CD14-positive monocyte (primary cell): ENCODE measurements around the gene PWWP2B. TPM values are rescaled to one million over a fixed set of nuclear protein-coding genes. Genes with fewer than 3 reads are reported as not detected.

Source experiments
- DNase-seq, 3 donors: peaks; one replicate each; pipeline ENCODE4 v3.0.0-alpha.2; 2011 to 2022
- H2AFZ ChIP-seq: 2 replicates; pipeline ENCODE4 v1.6.0; 2012; ENCODE audit warnings: mild to moderate bottlenecking, low read depth, low read length, inconsistent platforms; ENCODE audit not compliant: insufficient read depth, poor library complexity, severe bottlenecking
- H3K27ac ChIP-seq, 2 donors: 1 replicate in 1 of 2; 2 replicates in 1 of 2; pipeline ENCODE4 v1.5.1; 2012 to 2013; ENCODE audit warnings: low read length in 2 of 2, control low read depth in 1 of 2, inconsistent platforms in 1 of 2, low read depth in 1 of 2, mild to moderate bottlenecking in 1 of 2
- H3K27me3 ChIP-seq, 2 donors: one replicate each; pipeline versions ENCODE4 v1.6.0 to v1.6.1; 2011 to 2013; ENCODE audit warnings: low read length in 2 of 2; ENCODE audit not compliant: control insufficient read depth in 2 of 2, insufficient read depth in 2 of 2
- H3K36me3 ChIP-seq, 2 donors: replicated peaks in 1 of 2; 1 replicate in 1 of 2; 2 replicates in 1 of 2; pipeline versions ENCODE4 v1.5.1 to v1.6.1; 2012 to 2013; ENCODE audit warnings: low read length in 2 of 2, control low read depth in 1 of 2, inconsistent platforms in 1 of 2, mild to moderate bottlenecking in 1 of 2; ENCODE audit not compliant: insufficient read depth in 2 of 2, control insufficient read depth in 1 of 2
- H3K4me1 ChIP-seq, 2 donors: 1 replicate in 1 of 2; 2 replicates in 1 of 2; pipeline versions ENCODE4 v1.5.1 to v1.6.1; 2012 to 2013; ENCODE audit warnings: low read length in 2 of 2, control low read depth in 1 of 2, inconsistent platforms in 1 of 2, mild to moderate bottlenecking in 1 of 2, moderate library complexity in 1 of 2; ENCODE audit not compliant: insufficient read depth in 2 of 2, control insufficient read depth in 1 of 2
- H3K4me2 ChIP-seq: replicated peaks from 2 replicates; pipeline ENCODE3; 2012; ENCODE audit warnings: low read length, moderate library complexity, mild to moderate bottlenecking; ENCODE audit not compliant: poor library complexity, severe bottlenecking; ENCODE audit errors: extremely low read depth
- H3K4me3 ChIP-seq, 3 experiments: fragments of 200-600 bp in 1 of 3; sonication (generic) in 1 of 3; replicated peaks in 1 of 3; 1 replicate in 2 of 3; 2 replicates in 1 of 3; pipeline ENCODE4 v1.5.1; 2011 to 2013; ENCODE audit warnings: low read length in 3 of 3, mild to moderate bottlenecking in 3 of 3, control low read depth in 2 of 3, low read depth in 2 of 3, inconsistent platforms in 1 of 3, moderate library complexity in 1 of 3
- H3K79me2 ChIP-seq: 2 replicates; pipeline ENCODE4 v1.6.0; 2012; ENCODE audit warnings: mild to moderate bottlenecking, control low read depth, inconsistent platforms, low read length, moderate library complexity; ENCODE audit not compliant: insufficient read depth
- H3K9ac ChIP-seq: 2 replicates; pipeline ENCODE4 v1.6.0; 2017; ENCODE audit warnings: low read length, mild to moderate bottlenecking; ENCODE audit not compliant: insufficient read depth, poor library complexity, severe bottlenecking
- H3K9me3 ChIP-seq, 2 donors: replicated peaks in 1 of 2; 1 replicate in 1 of 2; 2 replicates in 1 of 2; pipeline versions ENCODE4 v1.5.1 to v1.6.1; 2012 to 2013; ENCODE audit warnings: low read length in 2 of 2, control low read depth in 1 of 2; ENCODE audit not compliant: control insufficient read depth in 1 of 2, insufficient read depth in 1 of 2
- H4K20me1 ChIP-seq: 2 replicates; pipeline ENCODE4 v1.6.0; 2012; ENCODE audit warnings: mild to moderate bottlenecking, low read length, control low read depth, moderate library complexity; ENCODE audit not compliant: insufficient read depth
- H3K27ac Mint-ChIP-seq, 7 donors: one replicate each; pipeline ENCODE4 v1.8.0; 2020; ENCODE audit warnings: mild to moderate bottlenecking in 7 of 7, mixed read lengths in 7 of 7, moderate library complexity in 6 of 7, inconsistent platforms in 2 of 7
- H3K27me3 Mint-ChIP-seq, 3 donors: one replicate each; pipeline ENCODE4 v1.8.0; 2021 to 2022; ENCODE audit warnings: low read depth in 3 of 3, mild to moderate bottlenecking in 3 of 3, mixed read lengths in 3 of 3, moderate library complexity in 3 of 3, inconsistent platforms in 1 of 3
- H3K36me3 Mint-ChIP-seq, 2 donors: one replicate each; pipeline ENCODE4 v1.8.0; 2020; ENCODE audit warnings: mixed read lengths in 2 of 2, inconsistent platforms in 1 of 2, mild to moderate bottlenecking in 1 of 2
- H3K4me1 Mint-ChIP-seq: one replicate; pipeline ENCODE4 v1.8.0; 2020; ENCODE audit warnings: mild to moderate bottlenecking, mixed read lengths
- H3K4me3 Mint-ChIP-seq, 2 donors: one replicate each; pipeline ENCODE4 v1.8.0; 2020; ENCODE audit warnings: mild to moderate bottlenecking in 2 of 2, mixed read lengths in 2 of 2, moderate library complexity in 1 of 2
- H3K9me3 Mint-ChIP-seq, 7 donors: one replicate each; pipeline ENCODE4 v1.8.0; 2020 to 2022; ENCODE audit warnings: mixed read lengths in 7 of 7, mild to moderate bottlenecking in 6 of 7, moderate library complexity in 6 of 7, inconsistent platforms in 2 of 7
- WGBS: methylation state at CpG from one replicate; pipeline ENCODE4 v1.1.5; 2013; ENCODE audit warnings: missing lambda C conversion rate; ENCODE audit not compliant: insufficient coverage; 5-methylcytosine and 5-hydroxymethylcytosine counted together
- intact Hi-C, 2 donors: fragments of 100-400 bp; cut with micrococcal nuclease; formaldehyde crosslinking; loops; one replicate each; pipeline versions ENCODE4 v1.15.0 to v1.15.1; 2023
- polyA plus RNA-seq, 3 donors: library from polyadenylated mRNA; depleted of rRNA in 1 of 3; unstranded in 2 of 3; stranded (reverse) in 1 of 3; fragments of 300-500 nt in 2 of 3; fragments of >200 nt in 1 of 3; fragmentation: Illumina TruSeq in 2 of 3; gene quantifications; 1 replicate in 2 of 3; 2 replicates in 1 of 3; pipeline ENCODE4 v1.2.3, GENCODE V29; 2012 to 2021
- TF ChIP-seq, protein P1 (sequence below): fragments of 200-600 bp; IDR thresholded peaks from one replicate; pipeline ENCODE4 v1.8.0; 2022; ENCODE audit warnings: antibody characterized with exemption, mild to moderate bottlenecking

PWWP2B gene
- polyA plus RNA-seq, 3 donors = 2.4 to 6.9 (median 2.7) TPM

DNA sequence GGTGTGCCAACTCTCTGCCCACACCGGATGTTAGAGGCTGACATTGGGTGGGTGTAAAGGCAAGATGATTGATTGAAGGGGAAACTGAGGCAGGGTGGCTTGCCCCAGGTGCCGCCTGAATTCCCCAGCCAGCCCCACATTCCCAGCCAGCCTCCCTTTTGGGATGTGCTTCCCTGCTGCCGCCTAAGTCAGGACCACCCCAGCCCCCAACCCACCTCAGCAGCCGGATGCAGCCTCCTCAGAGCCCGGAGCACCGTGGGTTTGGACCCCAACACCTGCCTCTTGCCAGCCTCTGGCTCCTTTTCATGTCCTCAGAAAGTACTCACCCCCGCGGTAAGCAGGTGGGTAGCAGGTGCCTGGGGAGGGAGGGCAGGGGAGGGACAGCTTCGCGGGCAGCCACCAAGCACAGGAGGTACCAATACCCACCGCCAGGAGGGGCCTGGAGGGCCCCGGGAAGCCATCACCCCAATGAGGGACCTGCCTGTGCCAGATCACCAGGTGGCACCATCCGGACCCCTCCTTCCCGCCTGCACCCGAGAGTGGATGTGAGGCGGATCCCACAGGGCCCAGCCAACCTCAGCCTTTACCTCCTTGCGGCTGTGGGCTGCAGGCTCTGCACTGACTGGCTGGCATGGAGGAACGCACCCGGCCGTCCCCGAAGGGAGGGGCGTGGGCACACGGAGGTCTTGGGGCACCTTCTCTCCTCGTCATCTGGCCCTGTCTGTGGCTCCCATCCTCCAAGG, 60.5 kb downstream of the PWWP2B start:
- no peak for DNase-seq
- Mint-ChIP-seq H3K4me3 (no peak overlapping the region), H3K27me3 (peaks cover 5 to 15% (median 8%) of the 10 kb centered on the region in 3 donors), H3K4me1 (peaks cover 12% of the 10 kb centered on the region), H3K9me3 (no peaks in the 10 kb centered on the region), H3K36me3 (no peaks in the 10 kb centered on the region), H3K27ac (no peak overlapping the region)
- 82% methylated on average over 16 of the region's 24 CpGs for WGBS
- no peaks in the 10 kb centered on the region for H3K36me3 ChIP-seq
- no peak overlapping the region for H3K9ac ChIP-seq
- H4K20me1 ChIP-seq = no peaks in the 10 kb centered on the region
- TF ChIP-seq, protein P1, sequence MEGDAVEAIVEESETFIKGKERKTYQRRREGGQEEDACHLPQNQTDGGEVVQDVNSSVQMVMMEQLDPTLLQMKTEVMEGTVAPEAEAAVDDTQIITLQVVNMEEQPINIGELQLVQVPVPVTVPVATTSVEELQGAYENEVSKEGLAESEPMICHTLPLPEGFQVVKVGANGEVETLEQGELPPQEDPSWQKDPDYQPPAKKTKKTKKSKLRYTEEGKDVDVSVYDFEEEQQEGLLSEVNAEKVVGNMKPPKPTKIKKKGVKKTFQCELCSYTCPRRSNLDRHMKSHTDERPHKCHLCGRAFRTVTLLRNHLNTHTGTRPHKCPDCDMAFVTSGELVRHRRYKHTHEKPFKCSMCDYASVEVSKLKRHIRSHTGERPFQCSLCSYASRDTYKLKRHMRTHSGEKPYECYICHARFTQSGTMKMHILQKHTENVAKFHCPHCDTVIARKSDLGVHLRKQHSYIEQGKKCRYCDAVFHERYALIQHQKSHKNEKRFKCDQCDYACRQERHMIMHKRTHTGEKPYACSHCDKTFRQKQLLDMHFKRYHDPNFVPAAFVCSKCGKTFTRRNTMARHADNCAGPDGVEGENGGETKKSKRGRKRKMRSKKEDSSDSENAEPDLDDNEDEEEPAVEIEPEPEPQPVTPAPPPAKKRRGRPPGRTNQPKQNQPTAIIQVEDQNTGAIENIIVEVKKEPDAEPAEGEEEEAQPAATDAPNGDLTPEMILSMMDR = no peak
- H3K4me2 ChIP-seq = no peak overlapping the region
- no peak overlapping the region for H2AFZ ChIP-seq
- peaks cover 0 to 2% of the 10 kb centered on the region in 2 donors for H3K27me3 ChIP-seq
- H3K9me3 ChIP-seq = no peaks in the 10 kb centered on the region
- no peak overlapping the region for H3K27ac ChIP-seq
- intact Hi-C loops = loop anchor here (1.0 to 5.0 kb wide), 2 partner anchors 125 to 181 kb away; no protein-coding TSS in a partner anchor
- H3K4me1 ChIP-seq = peaks cover 10 to 20% of the 10 kb centered on the region in 2 donors
- no peak overlapping the region for H3K4me3 ChIP-seq
- no peaks in the 10 kb centered on the region for H3K79me2 ChIP-seq

DNA sequence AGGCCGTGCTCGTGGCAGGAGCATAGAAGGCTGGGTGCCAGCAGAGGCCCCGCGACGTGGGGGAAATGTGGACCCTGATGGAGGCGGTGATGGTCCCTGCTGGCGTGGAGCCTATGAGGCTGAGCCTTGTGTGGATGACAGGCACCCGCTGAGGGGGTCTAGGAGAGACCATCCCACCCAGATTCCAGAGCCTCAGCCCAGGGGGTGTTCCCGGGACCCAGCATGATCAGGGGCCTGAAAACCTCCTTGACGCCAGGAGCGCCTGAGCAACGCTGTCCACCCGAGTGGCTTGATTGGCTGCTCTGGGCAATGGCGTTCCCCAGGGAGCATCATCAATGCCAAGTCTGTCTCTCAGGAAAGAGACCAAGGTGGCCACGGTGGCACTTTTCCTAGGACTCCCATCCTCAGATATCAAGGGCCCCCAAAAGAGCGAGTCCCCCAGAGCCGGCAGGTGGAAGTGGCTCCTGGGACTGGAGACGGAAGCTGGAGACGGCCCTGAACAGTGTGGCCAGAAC, 61.1 kb downstream of the PWWP2B start:
- no peaks in the 10 kb centered on the region for H3K9me3 ChIP-seq
- no peaks in the 10 kb centered on the region for H3K36me3 ChIP-seq
- Mint-ChIP-seq H3K27ac (no peak overlapping the region), H3K4me1 (peaks cover 6% of the 10 kb centered on the region), H3K4me3 (no peak overlapping the region), H3K36me3 (no peaks in the 10 kb centered on the region), H3K27me3 (peaks cover 5 to 15% (median 8%) of the 10 kb centered on the region in 3 donors), H3K9me3 (no peaks in the 10 kb centered on the region)
- H3K4me3 ChIP-seq = no peak overlapping the region
- no peaks in the 10 kb centered on the region for H4K20me1 ChIP-seq
- H3K79me2 ChIP-seq = no peaks in the 10 kb centered on the region
- no peak overlapping the region for H2AFZ ChIP-seq
- no peak overlapping the region for H3K27ac ChIP-seq
- peaks cover 5 to 14% of the 10 kb centered on the region in 2 donors for H3K4me1 ChIP-seq
- intact Hi-C loops = loop anchor here (1.0 to 5.0 kb wide), 2 partner anchors 124 to 180 kb away; no protein-coding TSS in a partner anchor
- peaks cover 0 to 2% of the 10 kb centered on the region in 2 donors for H3K27me3 ChIP-seq
- no peak overlapping the region for H3K9ac ChIP-seq
- TF ChIP-seq, protein P1 = no peak
- no peak for DNase-seq
- no peak overlapping the region for H3K4me2 ChIP-seq
- WGBS = 68% methylated on average over 16 of the region's 19 CpGs
